ENCODE results near the gene CRYBA4. TPM values are rescaled to one million over a fixed set of nuclear protein-coding genes. Genes with fewer than 3 reads are reported as not detected.

Gene CRYBA4
- total and polyA plus RNA-seq, 2 experiments from 2014 or later = 1.5 TPM; not detected in 1

DNA sequence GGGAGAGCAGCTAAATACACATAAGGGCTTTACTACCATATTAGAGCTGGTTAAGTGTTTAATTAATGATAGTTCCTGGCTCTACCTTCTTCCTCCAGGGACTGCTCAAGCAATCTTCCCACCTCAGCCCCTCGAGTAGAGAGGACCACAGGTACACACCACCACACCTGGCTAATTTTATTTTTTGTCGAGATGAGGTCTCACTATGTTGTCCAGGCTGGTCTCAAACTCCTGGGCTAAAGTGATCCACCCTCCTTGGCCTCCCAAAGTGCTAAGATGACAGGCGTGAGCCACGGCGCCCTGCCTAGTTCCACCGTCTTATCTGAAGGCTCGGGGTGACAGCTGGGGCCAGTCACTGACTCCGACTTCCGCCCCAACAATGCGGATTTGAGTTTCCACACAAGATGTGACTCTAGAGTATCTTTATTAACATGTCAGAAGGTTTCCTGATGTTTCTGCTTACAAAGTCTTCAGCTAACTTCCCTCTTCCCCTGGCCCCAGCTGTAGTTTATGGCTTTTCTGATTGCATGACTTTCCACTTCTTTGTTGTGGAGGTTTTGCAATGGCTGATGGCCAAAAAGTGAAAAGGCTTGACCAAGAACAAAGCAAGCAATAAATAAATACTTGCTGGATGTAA lies 48.6 kb upstream of the CRYBA4 start:
- Mint-ChIP-seq H3K27ac (peak overlapping the region; percentile 75), H3K27me3 (ENCODE audit: insufficient read depth, low read depth, poor library complexity) (peaks cover 11% of the 10 kb centered on the region), H3K36me3 (ENCODE audit: low read depth) (peaks cover 48% of the 10 kb centered on the region), H3K4me1 (peaks cover 70% of the 10 kb centered on the region), H3K4me3 (peak overlapping the region; percentile 10; the same call in 1 of the 3 replicates), H3K9me3 (peaks cover 2% of the 10 kb centered on the region; the same call in 2 of the 3 replicates)
- H3K4me1 ChIP-seq (ENCODE audit: insufficient read depth) = peaks cover 61% of the 10 kb centered on the region
- H3K9me2 ChIP-seq (ENCODE audit: insufficient read depth) = no peaks in the 10 kb centered on the region
- no peak for DNase-seq (ENCODE audit: low spot score)
- peaks cover 22% of the 10 kb centered on the region for H3F3A ChIP-seq (replicated peaks; ENCODE audit: low read depth)
- H3K27ac ChIP-seq (ENCODE audit: low read depth) = peak overlapping the region; percentile 46
- no peak for ATAC-seq
- H3K36me3 ChIP-seq (ENCODE audit: insufficient read depth) = no peaks in the 10 kb centered on the region
- H3K4me3 ChIP-seq = no peak overlapping the region
- peaks cover 91% of the 10 kb centered on the region for H3K79me2 ChIP-seq (replicated peaks; ENCODE audit: insufficient read depth)
- H3K27me3 ChIP-seq (ENCODE audit: insufficient read depth) = no peaks in the 10 kb centered on the region
- H2AFZ ChIP-seq = no peak overlapping the region
- H3K4me2 ChIP-seq = peak overlapping the region; percentile 49
- H4K20me1 ChIP-seq (replicated peaks; ENCODE audit: insufficient read depth) = peaks cover 6% of the 10 kb centered on the region; the same call in 1 of the 2 replicates
- TF ChIP-seq CREB1 (CRISPR knock-in tag; IDR thresholded peaks at IDR 0.05; ENCODE audit: low read depth) = no peak
- no peak for TF ChIP-seq STAT1 (IDR thresholded peaks at IDR 0.05; ENCODE audit: unreplicated experiment)
- TF ChIP-seq, protein P1, sequence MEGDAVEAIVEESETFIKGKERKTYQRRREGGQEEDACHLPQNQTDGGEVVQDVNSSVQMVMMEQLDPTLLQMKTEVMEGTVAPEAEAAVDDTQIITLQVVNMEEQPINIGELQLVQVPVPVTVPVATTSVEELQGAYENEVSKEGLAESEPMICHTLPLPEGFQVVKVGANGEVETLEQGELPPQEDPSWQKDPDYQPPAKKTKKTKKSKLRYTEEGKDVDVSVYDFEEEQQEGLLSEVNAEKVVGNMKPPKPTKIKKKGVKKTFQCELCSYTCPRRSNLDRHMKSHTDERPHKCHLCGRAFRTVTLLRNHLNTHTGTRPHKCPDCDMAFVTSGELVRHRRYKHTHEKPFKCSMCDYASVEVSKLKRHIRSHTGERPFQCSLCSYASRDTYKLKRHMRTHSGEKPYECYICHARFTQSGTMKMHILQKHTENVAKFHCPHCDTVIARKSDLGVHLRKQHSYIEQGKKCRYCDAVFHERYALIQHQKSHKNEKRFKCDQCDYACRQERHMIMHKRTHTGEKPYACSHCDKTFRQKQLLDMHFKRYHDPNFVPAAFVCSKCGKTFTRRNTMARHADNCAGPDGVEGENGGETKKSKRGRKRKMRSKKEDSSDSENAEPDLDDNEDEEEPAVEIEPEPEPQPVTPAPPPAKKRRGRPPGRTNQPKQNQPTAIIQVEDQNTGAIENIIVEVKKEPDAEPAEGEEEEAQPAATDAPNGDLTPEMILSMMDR (conservative IDR thresholded peaks at IDR 0.05; ENCODE audit: low read depth in 2 of 2) = no peak
- TF ChIP-seq, protein P2, sequence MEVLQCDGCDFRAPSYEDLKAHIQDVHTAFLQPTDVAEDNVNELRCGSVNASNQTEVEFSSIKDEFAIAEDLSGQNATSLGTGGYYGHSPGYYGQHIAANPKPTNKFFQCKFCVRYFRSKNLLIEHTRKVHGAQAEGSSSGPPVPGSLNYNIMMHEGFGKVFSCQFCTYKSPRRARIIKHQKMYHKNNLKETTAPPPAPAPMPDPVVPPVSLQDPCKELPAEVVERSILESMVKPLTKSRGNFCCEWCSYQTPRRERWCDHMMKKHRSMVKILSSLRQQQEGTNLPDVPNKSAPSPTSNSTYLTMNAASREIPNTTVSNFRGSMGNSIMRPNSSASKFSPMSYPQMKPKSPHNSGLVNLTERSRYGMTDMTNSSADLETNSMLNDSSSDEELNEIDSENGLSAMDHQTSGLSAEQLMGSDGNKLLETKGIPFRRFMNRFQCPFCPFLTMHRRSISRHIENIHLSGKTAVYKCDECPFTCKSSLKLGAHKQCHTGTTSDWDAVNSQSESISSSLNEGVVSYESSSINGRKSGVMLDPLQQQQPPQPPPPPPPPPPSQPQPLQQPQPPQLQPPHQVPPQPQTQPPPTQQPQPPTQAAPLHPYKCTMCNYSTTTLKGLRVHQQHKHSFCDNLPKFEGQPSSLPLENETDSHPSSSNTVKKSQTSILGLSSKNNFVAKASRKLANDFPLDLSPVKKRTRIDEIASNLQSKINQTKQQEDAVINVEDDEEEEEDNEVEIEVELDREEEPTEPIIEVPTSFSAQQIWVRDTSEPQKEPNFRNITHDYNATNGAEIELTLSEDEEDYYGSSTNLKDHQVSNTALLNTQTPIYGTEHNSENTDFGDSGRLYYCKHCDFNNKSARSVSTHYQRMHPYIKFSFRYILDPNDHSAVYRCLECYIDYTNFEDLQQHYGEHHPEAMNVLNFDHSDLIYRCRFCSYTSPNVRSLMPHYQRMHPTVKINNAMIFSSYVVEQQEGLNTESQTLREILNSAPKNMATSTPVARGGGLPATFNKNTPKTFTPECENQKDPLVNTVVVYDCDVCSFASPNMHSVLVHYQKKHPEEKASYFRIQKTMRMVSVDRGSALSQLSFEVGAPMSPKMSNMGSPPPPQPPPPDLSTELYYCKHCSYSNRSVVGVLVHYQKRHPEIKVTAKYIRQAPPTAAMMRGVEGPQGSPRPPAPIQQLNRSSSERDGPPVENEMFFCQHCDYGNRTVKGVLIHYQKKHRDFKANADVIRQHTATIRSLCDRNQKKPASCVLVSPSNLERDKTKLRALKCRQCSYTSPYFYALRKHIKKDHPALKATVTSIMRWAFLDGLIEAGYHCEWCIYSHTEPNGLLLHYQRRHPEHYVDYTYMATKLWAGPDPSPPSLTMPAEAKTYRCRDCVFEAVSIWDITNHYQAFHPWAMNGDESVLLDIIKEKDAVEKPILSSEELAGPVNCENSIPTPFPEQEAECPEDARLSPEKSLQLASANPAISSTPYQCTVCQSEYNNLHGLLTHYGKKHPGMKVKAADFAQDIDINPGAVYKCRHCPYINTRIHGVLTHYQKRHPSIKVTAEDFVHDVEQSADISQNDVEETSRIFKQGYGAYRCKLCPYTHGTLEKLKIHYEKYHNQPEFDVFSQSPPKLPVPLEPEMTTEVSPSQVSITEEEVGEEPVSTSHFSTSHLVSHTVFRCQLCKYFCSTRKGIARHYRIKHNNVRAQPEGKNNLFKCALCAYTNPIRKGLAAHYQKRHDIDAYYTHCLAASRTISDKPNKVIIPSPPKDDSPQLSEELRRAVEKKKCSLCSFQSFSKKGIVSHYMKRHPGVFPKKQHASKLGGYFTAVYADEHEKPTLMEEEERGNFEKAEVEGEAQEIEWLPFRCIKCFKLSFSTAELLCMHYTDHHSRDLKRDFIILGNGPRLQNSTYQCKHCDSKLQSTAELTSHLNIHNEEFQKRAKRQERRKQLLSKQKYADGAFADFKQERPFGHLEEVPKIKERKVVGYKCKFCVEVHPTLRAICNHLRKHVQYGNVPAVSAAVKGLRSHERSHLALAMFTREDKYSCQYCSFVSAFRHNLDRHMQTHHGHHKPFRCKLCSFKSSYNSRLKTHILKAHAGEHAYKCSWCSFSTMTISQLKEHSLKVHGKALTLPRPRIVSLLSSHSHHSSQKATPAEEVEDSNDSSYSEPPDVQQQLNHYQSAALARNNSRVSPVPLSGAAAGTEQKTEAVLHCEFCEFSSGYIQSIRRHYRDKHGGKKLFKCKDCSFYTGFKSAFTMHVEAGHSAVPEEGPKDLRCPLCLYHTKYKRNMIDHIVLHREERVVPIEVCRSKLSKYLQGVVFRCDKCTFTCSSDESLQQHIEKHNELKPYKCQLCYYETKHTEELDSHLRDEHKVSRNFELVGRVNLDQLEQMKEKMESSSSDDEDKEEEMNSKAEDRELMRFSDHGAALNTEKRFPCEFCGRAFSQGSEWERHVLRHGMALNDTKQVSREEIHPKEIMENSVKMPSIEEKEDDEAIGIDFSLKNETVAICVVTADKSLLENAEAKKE (CRISPR knock-in tag; IDR thresholded peaks at IDR 0.05) = no peak
- no peak for TF ChIP-seq ZNF331 (CRISPR knock-in tag; IDR thresholded peaks at IDR 0.05; ENCODE audit: low read depth)
- no peak for TF ChIP-seq ZNF114 (CRISPR knock-in tag; IDR thresholded peaks at IDR 0.05)
- TF ChIP-seq, protein P3, sequence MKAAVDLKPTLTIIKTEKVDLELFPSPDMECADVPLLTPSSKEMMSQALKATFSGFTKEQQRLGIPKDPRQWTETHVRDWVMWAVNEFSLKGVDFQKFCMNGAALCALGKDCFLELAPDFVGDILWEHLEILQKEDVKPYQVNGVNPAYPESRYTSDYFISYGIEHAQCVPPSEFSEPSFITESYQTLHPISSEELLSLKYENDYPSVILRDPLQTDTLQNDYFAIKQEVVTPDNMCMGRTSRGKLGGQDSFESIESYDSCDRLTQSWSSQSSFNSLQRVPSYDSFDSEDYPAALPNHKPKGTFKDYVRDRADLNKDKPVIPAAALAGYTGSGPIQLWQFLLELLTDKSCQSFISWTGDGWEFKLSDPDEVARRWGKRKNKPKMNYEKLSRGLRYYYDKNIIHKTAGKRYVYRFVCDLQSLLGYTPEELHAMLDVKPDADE (IDR thresholded peaks at IDR 0.05) = no peak
- TF ChIP-seq NANOG (IDR thresholded peaks at IDR 0.05; ENCODE audit: borderline replicate concordance) = no peak
- TF ChIP-seq, protein P4, sequence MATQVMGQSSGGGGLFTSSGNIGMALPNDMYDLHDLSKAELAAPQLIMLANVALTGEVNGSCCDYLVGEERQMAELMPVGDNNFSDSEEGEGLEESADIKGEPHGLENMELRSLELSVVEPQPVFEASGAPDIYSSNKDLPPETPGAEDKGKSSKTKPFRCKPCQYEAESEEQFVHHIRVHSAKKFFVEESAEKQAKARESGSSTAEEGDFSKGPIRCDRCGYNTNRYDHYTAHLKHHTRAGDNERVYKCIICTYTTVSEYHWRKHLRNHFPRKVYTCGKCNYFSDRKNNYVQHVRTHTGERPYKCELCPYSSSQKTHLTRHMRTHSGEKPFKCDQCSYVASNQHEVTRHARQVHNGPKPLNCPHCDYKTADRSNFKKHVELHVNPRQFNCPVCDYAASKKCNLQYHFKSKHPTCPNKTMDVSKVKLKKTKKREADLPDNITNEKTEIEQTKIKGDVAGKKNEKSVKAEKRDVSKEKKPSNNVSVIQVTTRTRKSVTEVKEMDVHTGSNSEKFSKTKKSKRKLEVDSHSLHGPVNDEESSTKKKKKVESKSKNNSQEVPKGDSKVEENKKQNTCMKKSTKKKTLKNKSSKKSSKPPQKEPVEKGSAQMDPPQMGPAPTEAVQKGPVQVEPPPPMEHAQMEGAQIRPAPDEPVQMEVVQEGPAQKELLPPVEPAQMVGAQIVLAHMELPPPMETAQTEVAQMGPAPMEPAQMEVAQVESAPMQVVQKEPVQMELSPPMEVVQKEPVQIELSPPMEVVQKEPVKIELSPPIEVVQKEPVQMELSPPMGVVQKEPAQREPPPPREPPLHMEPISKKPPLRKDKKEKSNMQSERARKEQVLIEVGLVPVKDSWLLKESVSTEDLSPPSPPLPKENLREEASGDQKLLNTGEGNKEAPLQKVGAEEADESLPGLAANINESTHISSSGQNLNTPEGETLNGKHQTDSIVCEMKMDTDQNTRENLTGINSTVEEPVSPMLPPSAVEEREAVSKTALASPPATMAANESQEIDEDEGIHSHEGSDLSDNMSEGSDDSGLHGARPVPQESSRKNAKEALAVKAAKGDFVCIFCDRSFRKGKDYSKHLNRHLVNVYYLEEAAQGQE (IDR thresholded peaks at IDR 0.05; ENCODE audit: unreplicated experiment) = no peak
- no peak for TF ChIP-seq EZH2phosphoT487 (IDR thresholded peaks at IDR 0.05; ENCODE audit: unreplicated experiment)
- no peak for TF ChIP-seq EZH2 (IDR thresholded peaks at IDR 0.05; ENCODE audit: low read depth, unreplicated experiment)
- no peak for TF ChIP-seq POLR2AphosphoS5 (IDR thresholded peaks at IDR 0.05; ENCODE audit: low read depth)

Measured in GM23338 (cell line).